Measurements from ENCODE around the gene SLC38A10.
"Not testable (repeated sequence)": the region's sequence is repeated elsewhere in the genome, so short reads cannot be mapped to it uniquely, and the experiment has no call there.

DNA sequence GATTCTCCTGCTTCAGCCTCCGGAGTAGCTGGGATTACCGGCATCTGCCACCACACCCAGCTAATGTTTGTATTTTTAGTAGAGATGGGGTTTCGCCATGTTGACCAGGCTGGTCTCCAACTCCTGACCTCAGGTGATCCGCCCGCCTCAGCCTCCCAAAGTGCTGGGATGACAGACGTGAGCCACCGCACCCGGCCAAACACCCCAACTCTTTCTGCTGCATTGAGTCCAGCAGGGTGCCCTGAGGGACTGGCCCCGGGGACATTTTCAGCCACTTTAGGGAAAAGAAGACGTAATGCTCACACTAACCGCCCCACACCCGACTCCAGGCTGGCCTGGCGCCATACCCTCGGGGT, 13.7 kb upstream of the SLC38A10 start:
- TF ChIP-seq, protein P1, sequence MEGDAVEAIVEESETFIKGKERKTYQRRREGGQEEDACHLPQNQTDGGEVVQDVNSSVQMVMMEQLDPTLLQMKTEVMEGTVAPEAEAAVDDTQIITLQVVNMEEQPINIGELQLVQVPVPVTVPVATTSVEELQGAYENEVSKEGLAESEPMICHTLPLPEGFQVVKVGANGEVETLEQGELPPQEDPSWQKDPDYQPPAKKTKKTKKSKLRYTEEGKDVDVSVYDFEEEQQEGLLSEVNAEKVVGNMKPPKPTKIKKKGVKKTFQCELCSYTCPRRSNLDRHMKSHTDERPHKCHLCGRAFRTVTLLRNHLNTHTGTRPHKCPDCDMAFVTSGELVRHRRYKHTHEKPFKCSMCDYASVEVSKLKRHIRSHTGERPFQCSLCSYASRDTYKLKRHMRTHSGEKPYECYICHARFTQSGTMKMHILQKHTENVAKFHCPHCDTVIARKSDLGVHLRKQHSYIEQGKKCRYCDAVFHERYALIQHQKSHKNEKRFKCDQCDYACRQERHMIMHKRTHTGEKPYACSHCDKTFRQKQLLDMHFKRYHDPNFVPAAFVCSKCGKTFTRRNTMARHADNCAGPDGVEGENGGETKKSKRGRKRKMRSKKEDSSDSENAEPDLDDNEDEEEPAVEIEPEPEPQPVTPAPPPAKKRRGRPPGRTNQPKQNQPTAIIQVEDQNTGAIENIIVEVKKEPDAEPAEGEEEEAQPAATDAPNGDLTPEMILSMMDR (IDR thresholded peaks at IDR 0.05) = not testable (repeated sequence)
- TF ChIP-seq POLR2A (IDR thresholded peaks at IDR 0.05) = not testable (repeated sequence)
